ENCODE results near the gene CTIF. TPM values are rescaled to one million over a fixed set of nuclear protein-coding genes. Genes with fewer than 3 reads are reported as not detected.
A peak's percentile ranks its signal among the peaks of the same experiment; 100 is the strongest.

The CTIF gene
- total RNA-seq, 1 donor from 2014 or later, result 137 TPM

- Mint-ChIP-seq H3K27me3 (ENCODE audit: unreplicated experiment) (peaks cover 2% of the 10 kb centered on the region), H3K4me3 (ENCODE audit: unreplicated experiment) (peak overlapping the region; percentile 67), H3K9me3 (ENCODE audit: unreplicated experiment) (peaks cover 2% of the 10 kb centered on the region), H3K36me3 (ENCODE audit: unreplicated experiment) (no peaks in the 10 kb centered on the region), H3K27ac (ENCODE audit: unreplicated experiment) (peak overlapping the region; percentile 95), H3K4me1 (ENCODE audit: low read depth, unreplicated experiment) (peaks cover 25% of the 10 kb centered on the region)
- TF ChIP-seq CTCF (IDR thresholded peaks at IDR 0.05; ENCODE audit: partially characterized antibody, unreplicated experiment), result no peak
- no peak for DNase-seq
Observed at GRCh38 chr18:48889981-48890762, 351.3 kb downstream of the CTIF start.

DNA sequence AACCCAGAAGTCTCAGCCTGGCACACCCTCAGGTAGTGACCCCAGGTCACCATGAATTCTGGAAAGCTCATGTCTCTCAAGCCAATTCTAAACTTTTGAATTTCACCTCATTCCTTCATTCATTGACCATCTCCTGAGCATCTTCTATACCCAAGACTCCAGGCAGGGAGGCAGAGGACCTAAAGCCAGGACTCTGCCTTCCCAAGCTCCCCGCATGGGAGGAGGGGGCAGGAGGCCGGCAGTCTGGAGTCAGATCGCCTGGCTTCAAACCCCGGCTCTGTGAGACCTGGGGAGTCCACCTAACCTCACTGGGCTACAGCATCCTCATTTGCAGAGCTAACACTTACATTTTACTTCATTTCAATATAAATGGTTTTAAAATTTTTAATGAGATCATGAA lies 352.9 kb downstream of the CTIF start:
- DNase-seq, result no peak
- peaks cover 23% of the 10 kb centered on the region for H3K4me1 Mint-ChIP-seq (ENCODE audit: low read depth, unreplicated experiment)
- peaks cover 2% of the 10 kb centered on the region for H3K27me3 Mint-ChIP-seq (ENCODE audit: unreplicated experiment)
- no peak for TF ChIP-seq CTCF (IDR thresholded peaks at IDR 0.05; ENCODE audit: partially characterized antibody, unreplicated experiment)
- H3K9me3 Mint-ChIP-seq (ENCODE audit: unreplicated experiment), result peaks cover 2% of the 10 kb centered on the region
- H3K4me3 Mint-ChIP-seq (ENCODE audit: unreplicated experiment), result no peak overlapping the region
- no peaks in the 10 kb centered on the region for H3K36me3 Mint-ChIP-seq (ENCODE audit: unreplicated experiment)
- H3K27ac Mint-ChIP-seq (ENCODE audit: unreplicated experiment), result no peak overlapping the region

DNA sequence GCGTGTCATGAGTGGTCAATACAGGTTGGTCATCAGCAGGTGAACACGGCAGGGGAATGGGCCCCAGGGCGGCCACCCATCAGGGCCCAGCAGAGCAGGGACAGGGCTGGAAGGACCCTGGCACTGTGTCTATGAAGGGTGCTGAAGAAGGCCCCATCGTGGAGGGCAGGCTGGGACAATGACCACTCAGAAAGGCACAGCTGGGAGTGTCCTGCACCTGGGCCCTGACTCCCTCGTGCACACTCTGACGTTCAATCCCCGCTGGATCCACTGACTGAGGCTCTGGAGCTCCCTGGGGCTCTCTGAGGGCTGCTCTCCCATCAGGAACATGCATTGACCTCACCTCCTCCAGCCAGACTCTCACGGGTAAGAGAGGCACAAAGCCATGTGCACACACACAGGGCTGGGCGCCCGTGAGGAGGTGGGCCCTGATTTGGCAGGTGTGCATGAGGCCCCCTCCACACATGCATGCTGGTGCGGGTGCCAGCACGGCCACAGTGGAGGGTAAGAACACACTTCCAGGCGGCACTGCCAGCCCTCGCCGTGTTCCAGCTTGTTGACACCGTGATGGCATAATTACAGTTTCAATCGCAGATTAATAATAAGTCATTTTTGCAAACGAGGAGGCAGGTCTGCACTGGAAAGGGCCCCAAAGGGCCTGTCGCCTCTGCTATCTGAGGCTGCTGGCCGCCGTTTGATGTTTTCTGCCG lies 353.5 kb downstream of the CTIF start:
- Mint-ChIP-seq H3K27me3 (ENCODE audit: unreplicated experiment) (peaks cover 2% of the 10 kb centered on the region), H3K4me1 (ENCODE audit: low read depth, unreplicated experiment) (peaks cover 23% of the 10 kb centered on the region), H3K4me3 (ENCODE audit: unreplicated experiment) (no peak overlapping the region), H3K36me3 (ENCODE audit: unreplicated experiment) (no peaks in the 10 kb centered on the region), H3K27ac (ENCODE audit: unreplicated experiment) (no peak overlapping the region), H3K9me3 (ENCODE audit: unreplicated experiment) (peaks cover 2% of the 10 kb centered on the region)
- TF ChIP-seq CTCF (IDR thresholded peaks at IDR 0.05; ENCODE audit: partially characterized antibody, unreplicated experiment), result no peak
- no peak for DNase-seq

- peaks cover 2% of the 10 kb centered on the region for H3K9me3 Mint-ChIP-seq (ENCODE audit: unreplicated experiment)
- H3K4me1 Mint-ChIP-seq (ENCODE audit: low read depth, unreplicated experiment), result peaks cover 18% of the 10 kb centered on the region
- H3K4me3 Mint-ChIP-seq (ENCODE audit: unreplicated experiment), result no peak overlapping the region
- no peak overlapping the region for H3K27ac Mint-ChIP-seq (ENCODE audit: unreplicated experiment)
- H3K36me3 Mint-ChIP-seq (ENCODE audit: unreplicated experiment), result no peaks in the 10 kb centered on the region
- peaks cover 2% of the 10 kb centered on the region for H3K27me3 Mint-ChIP-seq (ENCODE audit: unreplicated experiment)
- DNase-seq, result no peak
- no peak for TF ChIP-seq CTCF (IDR thresholded peaks at IDR 0.05; ENCODE audit: partially characterized antibody, unreplicated experiment)
Observed at GRCh38 chr18:48893061-48893607, 354.3 kb downstream of the CTIF start.
